GM19397 (cell line): ENCODE results near the gene RNF144A.
"Not testable (repeated sequence)": the region's sequence is repeated elsewhere in the genome, so short reads cannot be mapped to it uniquely, and the experiment has no call there.

ENCODE experiments used
- ATAC-seq: cut with Tn5 transposase; IDR thresholded peaks from one replicate; pipeline ENCODE4 v1.9.1; 2021; ENCODE audit warnings: mild to moderate bottlenecking, moderate library complexity; ENCODE audit not compliant: unreplicated experiment

RNF144A gene

GRCh38 chr2:6995391-6996097 lies 78.3 kb downstream of the RNF144A start:
- ATAC-seq = no peak

DNA sequence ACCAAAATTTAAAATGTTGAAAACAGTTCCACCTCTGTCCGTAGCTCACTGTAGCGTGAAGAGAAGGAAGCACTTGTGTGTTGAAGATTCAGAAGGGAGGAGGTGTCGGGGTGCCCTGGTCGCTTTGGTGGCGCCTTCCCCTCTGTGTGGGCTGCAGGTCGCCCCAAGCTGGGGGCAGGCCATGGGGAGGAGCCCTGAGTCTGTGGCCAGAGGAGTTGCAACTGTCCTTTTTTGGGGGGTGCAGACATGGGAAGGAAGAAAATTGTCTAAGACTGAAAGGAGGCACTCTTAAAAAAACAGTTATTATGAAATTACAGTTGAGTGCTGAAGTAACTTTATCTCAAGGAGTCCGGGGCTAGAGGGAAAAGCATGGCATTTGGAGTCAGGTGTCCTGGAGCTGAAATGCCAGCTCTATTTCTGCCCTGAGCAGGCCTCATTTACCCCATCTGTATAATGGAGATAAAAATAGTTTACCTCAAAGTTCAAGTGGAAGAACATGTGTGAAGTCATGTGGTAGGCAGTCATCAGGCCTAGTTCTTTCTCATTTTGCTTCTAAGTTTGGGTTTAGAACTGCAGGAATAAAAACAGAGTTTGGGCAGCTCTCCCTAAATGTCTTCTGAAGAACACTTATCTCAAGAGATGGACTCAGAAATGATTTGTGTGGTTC lies 82.1 kb downstream of the RNF144A start:
- peak; percentile 64 for ATAC-seq

DNA sequence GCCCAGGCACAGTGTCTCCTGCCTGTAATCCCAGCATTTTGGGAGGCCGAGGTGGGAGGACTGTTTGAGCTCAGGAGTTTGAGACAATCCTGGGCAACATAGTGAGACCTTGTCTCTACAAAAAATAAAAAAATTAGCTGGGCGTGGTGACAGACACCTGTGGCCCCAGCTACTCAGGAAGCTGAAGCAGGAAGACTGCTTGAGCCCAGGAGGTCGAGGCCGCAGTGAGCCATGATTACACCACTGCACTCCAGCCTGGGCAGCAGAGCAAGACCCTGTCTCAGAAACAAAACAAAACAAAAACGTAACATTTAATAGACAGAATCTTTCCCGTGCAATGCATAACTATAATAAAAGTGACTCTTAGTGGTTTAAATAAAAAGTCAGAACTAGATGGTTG lies 84.2 kb downstream of the RNF144A start:
- ATAC-seq = not testable (repeated sequence)

GRCh38 chr2:7003895-7004294 lies 86.7 kb downstream of the RNF144A start:
- no peak for ATAC-seq

DNA sequence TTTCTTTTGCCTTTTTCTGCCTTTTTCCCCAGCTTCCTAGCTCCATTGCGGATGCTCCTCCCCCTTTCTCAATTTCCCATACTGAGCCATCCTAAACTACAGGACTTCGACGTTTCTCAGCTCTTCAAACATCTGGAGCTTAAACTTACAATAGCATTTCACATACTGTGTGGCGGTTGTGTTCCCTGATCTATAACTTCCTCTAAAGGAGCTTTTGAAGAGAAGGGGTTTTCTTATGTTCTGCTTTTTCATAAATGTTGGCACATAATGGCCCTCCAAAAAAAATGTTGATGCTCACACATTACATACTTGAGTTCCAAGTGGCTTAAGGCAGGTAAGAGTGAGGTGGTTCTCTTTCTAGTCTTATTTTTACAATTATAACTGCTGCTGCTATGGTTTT lies 87.4 kb downstream of the RNF144A start:
- no peak for ATAC-seq

- ATAC-seq = no peak
These were observed 90.3 kb downstream of the RNF144A start for GRCh38 chr2:7007488-7007845.

GRCh38 chr2:7007846-7008741 lies 90.9 kb downstream of the RNF144A start:
- ATAC-seq = no peak

DNA sequence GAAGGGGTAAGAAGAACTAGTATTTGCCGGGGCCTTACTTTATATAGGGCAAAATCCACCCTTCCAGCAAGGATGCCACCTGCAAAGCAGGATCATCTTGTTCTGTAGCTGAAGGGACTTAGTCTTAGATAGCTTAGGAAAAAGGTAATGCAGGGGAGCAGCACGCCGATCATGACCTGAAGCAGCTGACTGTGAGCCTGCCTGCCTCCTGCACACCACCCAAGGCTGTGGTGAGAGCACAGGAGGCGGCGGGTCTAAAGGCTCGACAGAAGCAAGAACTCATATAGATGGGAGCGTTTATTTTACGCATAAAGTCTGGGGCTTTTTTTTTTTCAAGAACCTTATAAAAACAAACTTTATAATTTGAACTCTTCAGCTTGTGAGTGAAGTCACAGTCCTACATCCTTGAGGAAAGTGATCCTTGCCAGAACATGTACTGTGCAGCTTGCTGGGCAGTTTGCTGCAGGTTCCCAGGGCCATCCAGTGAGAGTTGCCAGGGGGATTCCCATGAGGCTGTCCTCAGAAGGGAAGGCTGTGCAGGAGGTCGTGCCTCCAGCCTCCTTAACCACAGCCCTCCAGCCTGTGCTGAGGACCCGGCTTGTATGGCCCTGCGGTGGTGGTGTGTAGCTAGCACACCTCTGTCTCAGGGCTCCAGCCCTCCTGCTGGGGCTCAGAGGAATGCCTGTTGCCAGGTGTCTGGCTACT lies 92.1 kb downstream of the RNF144A start:
- no peak for ATAC-seq

DNA sequence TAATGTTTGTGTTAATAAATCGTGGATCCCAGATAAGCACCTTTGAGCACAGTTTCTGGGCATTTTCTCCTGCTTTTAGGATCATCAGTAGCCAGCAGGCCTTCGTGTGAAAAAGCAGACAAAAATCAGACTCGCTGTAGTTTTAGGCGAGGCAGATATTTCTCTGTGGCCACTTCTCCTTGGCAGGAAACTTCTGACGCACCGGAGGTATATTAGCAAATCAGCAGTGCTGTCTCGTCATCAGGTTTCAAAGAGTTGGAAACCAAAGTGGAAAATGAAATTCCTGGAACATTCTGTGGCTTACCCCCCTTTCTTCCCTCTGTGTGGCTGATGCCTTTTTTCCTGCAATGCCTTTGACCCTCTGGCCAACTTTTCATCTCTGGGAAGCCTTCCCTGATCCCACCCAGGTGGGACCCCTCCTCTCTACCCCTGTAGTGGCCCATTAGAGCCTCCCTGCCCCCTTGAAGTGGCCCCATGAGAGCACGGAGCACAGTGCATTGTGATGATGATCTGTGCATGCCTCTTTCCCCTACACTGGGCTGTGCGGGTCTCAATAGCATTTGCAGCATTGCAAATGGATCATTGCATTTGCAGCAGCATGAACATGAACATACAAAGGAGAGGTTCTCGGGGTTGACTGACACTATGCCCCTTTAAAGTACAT lies 93.3 kb downstream of the RNF144A start:
- no peak for ATAC-seq

- ATAC-seq = no peak
These were observed 94.3 kb downstream of the RNF144A start for GRCh38 chr2:7011356-7012083.

DNA sequence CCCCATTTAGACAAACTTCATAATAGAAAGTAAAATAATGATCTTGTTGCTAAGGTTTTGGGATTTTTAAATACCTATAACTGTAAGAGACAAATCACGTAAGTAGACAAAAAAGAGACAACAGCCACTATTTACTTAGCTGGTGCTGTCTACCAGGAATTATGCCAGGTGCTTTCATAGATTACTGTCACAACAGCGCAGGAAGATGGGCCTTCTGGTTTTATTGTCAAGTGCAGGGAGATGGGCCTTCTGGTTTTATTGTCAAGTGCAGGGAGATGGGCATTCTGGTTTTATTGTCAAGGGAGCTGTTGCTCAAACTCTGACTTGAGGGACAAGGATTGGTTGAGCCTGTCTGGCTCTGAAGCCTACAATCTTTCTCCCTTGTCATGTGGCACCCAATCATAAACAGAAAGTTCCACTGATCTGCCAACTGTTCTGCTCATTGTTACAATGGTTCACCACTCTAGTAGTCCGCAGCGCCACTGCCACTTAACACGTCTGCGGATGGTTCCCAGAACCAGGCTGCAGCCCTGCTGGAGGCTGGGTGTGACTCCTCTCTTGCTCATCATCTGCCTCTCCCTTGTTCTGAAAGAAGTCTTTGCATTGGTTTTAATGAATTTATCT lies 95.0 kb downstream of the RNF144A start:
- no peak for ATAC-seq

DNA sequence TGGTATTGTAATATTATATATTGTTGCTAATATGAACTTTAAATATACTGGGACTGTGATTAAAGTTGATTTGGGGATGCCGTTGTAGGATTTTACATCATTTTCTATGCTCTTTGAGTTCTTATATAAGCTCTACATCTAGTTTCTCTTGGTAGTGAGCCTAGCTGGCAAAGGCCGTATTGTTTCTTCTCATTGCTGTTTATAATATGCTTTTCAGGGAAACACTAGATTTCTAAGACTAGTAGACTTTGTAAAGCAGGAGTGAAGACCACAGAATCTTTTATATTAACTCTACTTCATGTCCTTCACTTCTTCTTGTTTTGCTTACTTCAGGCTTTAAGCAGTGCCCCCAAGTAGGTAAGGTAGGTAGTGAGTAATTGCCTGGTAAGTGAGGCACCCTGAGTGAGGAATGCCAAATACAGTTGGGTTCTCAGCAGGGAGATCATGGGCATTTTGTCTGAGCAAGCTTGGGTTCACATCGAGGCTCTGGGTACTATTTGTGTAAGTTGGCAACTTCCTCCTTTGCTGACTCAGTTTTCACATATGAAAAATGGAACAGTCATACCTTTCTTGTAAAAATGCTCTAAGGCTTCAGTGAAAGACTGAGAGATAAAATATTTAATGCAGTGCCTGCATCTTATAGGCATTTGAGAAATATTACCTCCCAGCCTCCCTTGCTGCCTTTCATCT lies 96.4 kb downstream of the RNF144A start:
- ATAC-seq = no peak

DNA sequence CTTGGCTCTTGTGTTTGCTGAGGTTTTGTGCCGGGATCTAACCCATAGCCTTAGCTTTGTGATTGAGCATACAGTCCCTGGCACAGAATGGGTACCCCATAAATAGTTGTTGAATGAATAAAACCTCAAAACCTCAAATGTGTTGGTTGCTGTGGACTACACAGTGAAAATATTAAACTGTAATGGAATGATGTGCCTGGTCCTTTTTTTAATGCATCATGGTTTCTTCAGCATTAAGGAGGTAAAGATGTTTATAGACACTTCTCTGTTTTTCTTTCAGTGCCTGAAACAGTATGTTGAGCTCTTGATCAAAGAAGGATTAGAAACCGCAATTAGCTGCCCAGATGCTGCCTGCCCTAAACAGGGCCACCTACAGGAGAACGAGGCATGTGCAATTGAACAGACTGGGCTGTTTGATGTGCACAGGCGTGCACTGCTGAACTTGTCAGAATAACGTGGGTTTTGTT lies 97.0 kb downstream of the RNF144A start:
- peak; percentile 62 for ATAC-seq

- no peak for ATAC-seq
These were observed 98.1 kb downstream of the RNF144A start for GRCh38 chr2:7015007-7015950.

DNA sequence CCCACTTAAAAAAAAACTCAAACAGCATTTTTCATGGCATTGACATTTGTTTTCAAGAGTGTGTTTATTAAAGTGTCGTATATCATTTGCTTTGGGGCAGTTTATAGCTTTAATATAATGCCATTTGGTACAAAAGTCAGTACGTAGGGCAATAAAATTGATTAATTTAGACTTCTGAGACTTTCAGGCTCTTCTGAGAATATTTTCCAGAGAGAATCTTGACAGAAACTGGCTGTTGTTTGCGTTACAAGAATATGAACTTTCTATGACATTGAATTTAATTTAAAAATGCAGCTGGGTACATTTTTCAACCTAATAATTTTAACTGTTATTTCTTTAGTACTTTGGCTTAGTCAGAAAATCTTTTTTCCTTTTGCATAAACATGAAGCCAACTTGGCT lies 98.9 kb downstream of the RNF144A start:
- ATAC-seq = no peak

GRCh38 chr2:7016601-7017211 lies 99.5 kb downstream of the RNF144A start:
- no peak for ATAC-seq

GRCh38 chr2:7017671-7018281 lies 100.6 kb downstream of the RNF144A start:
- ATAC-seq = no peak
